ENCODE measurements around the gene NUBP1. TPM values are rescaled to one million over a fixed set of nuclear protein-coding genes. Genes with fewer than 3 reads are reported as not detected.

The NUBP1 gene
- total RNA-seq: 26.0 and 27.6 TPM in 2 replicates

DNA sequence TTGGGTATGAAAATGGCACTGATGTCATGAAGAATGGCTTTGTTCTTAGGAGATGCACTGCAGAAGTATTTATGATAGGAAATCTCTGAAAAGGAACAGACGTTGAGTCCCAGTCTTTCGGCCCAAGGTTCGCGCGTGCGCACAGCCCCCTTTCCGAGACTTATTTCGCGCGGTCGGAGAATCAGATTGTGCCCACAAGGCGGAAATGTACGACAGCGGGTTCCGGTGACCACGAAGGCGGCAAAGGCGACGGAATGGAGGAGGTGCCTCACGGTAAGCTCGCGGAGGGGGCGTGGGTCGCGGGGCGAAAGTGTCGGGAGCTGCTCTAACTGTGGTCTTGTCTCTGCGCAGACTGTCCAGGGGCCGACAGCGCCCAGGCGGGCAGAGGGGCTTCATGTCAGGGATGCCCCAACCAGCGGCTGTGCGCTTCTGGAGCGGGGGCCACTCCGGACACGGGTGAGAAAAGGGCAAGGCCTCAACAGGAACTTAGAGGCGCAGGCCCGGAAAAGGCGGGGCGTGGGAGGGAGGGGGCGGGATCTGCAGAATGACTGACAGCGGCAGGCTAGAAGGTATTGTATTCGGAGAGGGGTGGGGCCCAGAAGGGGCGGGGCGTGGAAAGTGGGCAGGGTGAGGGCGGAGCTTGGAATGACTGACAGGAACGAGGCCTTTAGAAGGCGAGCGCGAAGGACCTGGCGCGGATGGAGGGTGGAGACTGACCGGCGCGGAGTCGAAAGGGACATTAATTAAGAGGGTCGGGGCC is at the start of gene NUBP1:
Gene NUBP1 (plus strand): TSS at position 233 of the 760 bp plus-strand sequence. CDS start 22 bp downstream, at position 255.
- TF ChIP-seq, protein P1, sequence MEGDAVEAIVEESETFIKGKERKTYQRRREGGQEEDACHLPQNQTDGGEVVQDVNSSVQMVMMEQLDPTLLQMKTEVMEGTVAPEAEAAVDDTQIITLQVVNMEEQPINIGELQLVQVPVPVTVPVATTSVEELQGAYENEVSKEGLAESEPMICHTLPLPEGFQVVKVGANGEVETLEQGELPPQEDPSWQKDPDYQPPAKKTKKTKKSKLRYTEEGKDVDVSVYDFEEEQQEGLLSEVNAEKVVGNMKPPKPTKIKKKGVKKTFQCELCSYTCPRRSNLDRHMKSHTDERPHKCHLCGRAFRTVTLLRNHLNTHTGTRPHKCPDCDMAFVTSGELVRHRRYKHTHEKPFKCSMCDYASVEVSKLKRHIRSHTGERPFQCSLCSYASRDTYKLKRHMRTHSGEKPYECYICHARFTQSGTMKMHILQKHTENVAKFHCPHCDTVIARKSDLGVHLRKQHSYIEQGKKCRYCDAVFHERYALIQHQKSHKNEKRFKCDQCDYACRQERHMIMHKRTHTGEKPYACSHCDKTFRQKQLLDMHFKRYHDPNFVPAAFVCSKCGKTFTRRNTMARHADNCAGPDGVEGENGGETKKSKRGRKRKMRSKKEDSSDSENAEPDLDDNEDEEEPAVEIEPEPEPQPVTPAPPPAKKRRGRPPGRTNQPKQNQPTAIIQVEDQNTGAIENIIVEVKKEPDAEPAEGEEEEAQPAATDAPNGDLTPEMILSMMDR (IDR thresholded peaks at IDR 0.05; ENCODE audit: insufficient read depth, low read length, poor library complexity, severe bottlenecking): no peak
- Histone ChIP-seq H3K36me3 (ENCODE audit: control insufficient read depth, insufficient read depth, low read length) (no peaks in the 10 kb centered on the region), H3K4me3 (ENCODE audit: low read depth, low read length) (peak within 1 kb of the TSS; percentile 74), H3K27me3 (ENCODE audit: control insufficient read depth, insufficient read depth, low read length) (no peaks in the 10 kb centered on the region)
- DNase-seq (ENCODE audit: low read depth): peak; percentile 89

DNA sequence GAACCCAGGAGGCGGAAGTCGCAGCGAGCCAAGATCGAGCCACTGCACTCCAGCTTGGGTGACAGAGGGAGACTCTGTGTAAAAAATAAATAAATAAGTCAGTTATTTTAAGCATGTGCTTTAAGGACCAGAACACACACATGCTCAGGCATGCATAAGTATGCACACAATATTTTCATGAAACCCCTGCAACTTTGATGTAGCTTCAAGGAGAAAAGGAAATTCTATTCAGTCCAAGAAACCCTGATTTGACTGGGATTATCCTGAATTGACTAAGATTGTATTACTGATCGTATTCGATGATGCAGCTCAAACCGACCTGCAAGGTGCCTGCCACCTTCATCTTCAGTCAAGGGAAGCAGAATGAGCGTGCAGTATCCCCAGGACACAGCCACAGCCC is 49.8 kb upstream of the NUBP1 start:
- TF ChIP-seq, protein P1 (IDR thresholded peaks at IDR 0.05; ENCODE audit: insufficient read depth, low read length, poor library complexity, severe bottlenecking): no peak
- Histone ChIP-seq H3K4me3 (ENCODE audit: low read depth, low read length) (no peak overlapping the region), H3K27me3 (ENCODE audit: control insufficient read depth, insufficient read depth, low read length) (no peaks in the 10 kb centered on the region), H3K36me3 (ENCODE audit: control insufficient read depth, insufficient read depth, low read length) (no peaks in the 10 kb centered on the region)
- no peak for DNase-seq (ENCODE audit: low read depth)

DNA sequence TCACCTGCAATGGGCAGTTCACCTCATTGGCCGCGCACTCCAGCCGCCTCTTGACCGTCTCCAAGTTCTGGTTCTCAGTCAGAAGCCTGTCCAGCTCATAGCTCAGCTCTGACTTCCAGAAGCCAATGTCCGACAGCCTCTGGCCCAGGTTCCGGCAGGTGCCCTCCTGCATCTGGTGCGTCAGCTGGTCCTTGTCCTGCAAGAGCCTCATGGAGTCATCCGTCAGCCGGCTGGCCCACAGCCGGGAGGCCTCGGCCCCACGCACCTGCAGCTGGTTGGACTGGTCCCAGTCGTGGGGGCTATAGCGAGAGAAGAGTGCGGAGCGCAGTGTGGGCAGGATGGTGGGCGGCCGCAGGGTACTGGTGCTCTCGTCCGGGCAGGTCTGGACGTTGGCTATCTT is 49.3 kb upstream of the NUBP1 start:
- Histone ChIP-seq H3K4me3 (ENCODE audit: low read depth, low read length) (no peak overlapping the region), H3K36me3 (ENCODE audit: control insufficient read depth, insufficient read depth, low read length) (no peaks in the 10 kb centered on the region), H3K27me3 (ENCODE audit: control insufficient read depth, insufficient read depth, low read length) (no peaks in the 10 kb centered on the region)
- TF ChIP-seq, protein P1 (IDR thresholded peaks at IDR 0.05; ENCODE audit: insufficient read depth, low read length, poor library complexity, severe bottlenecking): no peak
- DNase-seq (ENCODE audit: low read depth): no peak

DNA sequence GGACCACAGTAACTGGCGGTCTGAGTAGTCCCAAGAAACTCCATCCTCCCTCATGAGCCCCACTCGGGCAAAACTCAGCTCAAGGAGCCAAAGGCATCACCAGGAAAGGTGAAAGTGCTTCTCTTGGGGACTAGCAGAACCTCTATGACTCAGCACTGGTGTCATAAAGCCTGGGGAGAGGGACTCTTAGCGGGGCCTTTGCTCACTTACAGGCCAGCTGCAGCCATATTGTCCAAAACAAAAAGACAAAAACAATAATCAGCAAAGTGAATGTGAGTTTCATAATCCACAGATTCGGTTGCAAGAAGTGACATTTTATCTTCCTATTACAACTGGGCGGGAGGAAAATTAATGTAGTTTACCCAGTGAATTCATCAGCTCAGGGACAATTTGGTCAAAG is 48.8 kb upstream of the NUBP1 start, which contains the start of gene TEKT5:
Gene TEKT5 (minus strand): TSS at position 101 of the 400 bp plus-strand sequence. CDS start 57 bp downstream, at position 44.
- no peaks in the 10 kb centered on the region for H3K27me3 ChIP-seq (ENCODE audit: control insufficient read depth, insufficient read depth, low read length)
- TF ChIP-seq, protein P1 (IDR thresholded peaks at IDR 0.05; ENCODE audit: insufficient read depth, low read length, poor library complexity, severe bottlenecking): no peak
- no peak for DNase-seq (ENCODE audit: low read depth)
- no peaks in the 10 kb centered on the region for H3K36me3 ChIP-seq (ENCODE audit: control insufficient read depth, insufficient read depth, low read length)
- H3K4me3 ChIP-seq (ENCODE audit: low read depth, low read length): no peak within 1 kb of the TSS

DNA sequence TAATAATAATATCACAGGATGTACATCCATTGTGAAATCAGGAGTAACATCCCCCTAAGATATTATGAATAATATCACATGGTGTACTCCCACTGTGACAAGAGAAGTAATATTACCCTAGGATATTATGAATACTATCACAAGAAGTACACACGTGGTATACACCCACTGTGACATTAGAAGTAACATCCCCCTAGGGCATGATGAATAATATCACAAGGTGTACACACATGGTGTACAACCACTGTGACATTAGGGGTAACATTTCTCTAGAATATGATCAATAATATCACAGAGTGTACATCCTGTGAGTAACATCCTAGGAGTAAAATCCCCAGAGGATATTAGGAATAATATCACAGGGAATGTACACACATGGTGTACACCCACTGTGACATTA is 43.9 kb upstream of the NUBP1 start:
- Histone ChIP-seq H3K27me3 (ENCODE audit: control insufficient read depth, insufficient read depth, low read length) (no peaks in the 10 kb centered on the region), H3K36me3 (ENCODE audit: control insufficient read depth, insufficient read depth, low read length) (no peaks in the 10 kb centered on the region), H3K4me3 (ENCODE audit: low read depth, low read length) (no peak overlapping the region)
- TF ChIP-seq, protein P1 (IDR thresholded peaks at IDR 0.05; ENCODE audit: insufficient read depth, low read length, poor library complexity, severe bottlenecking): no peak
- DNase-seq (ENCODE audit: low read depth): no peak

DNA sequence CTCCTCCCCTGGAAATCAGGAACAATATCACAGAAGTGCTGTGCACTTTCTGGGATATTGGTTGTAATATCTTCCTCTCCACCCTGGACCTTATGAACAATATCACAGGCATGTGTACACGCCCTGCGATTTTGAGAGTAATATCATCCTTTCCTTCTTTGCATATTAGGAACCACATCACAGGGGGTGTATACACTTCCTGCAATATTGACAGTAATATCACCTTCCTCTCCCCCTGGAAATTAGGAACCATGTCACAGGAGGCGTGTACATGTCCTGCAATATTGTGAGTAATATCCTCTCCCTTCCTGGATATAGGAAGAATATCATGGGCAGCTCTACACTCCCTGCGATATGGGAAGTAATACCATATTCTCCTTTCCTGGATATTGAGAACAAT is 34.7 kb upstream of the NUBP1 start:
- Histone ChIP-seq H3K27me3 (ENCODE audit: control insufficient read depth, insufficient read depth, low read length) (no peaks in the 10 kb centered on the region), H3K4me3 (ENCODE audit: low read depth, low read length) (no peak overlapping the region), H3K36me3 (ENCODE audit: control insufficient read depth, insufficient read depth, low read length) (no peaks in the 10 kb centered on the region)
- TF ChIP-seq, protein P1 (IDR thresholded peaks at IDR 0.05; ENCODE audit: insufficient read depth, low read length, poor library complexity, severe bottlenecking): no peak
- DNase-seq (ENCODE audit: low read depth): no peak

All from kidney epithelial cell (primary cell).